Bronchial epithelial cell (primary cell): ENCODE measurements around the gene CDC20. TPM values are rescaled to one million over a fixed set of nuclear protein-coding genes. Genes with fewer than 3 reads are reported as not detected.

Source experiments
- DNase-seq: peaks from one replicate; pipeline ENCODE4 v3.0.0-alpha.2; 2010; ENCODE audit warnings: low read depth
- FAIRE-seq: peaks from 2 replicates; lab custom pipeline; 2011; peaks lifted over from hg19 to GRCh38; lab: Jason Lieb, UNC
- H3K27me3 ChIP-seq: 2 replicates; pipeline ENCODE4 v1.5.1; 2011; ENCODE audit warnings: low read length; ENCODE audit not compliant: control insufficient read depth, insufficient read depth
- H3K36me3 ChIP-seq: 2 replicates; pipeline ENCODE4 v1.5.1; 2011; ENCODE audit warnings: low read length; ENCODE audit not compliant: control insufficient read depth, insufficient read depth
- H3K4me3 ChIP-seq: 2 replicates; pipeline ENCODE4 v1.5.1; 2011; ENCODE audit warnings: mild to moderate bottlenecking, low read depth, low read length, control low read depth
- CTCF ChIP-seq: IDR thresholded peaks from 2 replicates; pipeline ENCODE4 v1.5.1; 2011; ENCODE audit warnings: mild to moderate bottlenecking, moderate library complexity, low read length, control low read depth, inconsistent platforms; ENCODE audit not compliant: insufficient read depth, severe bottlenecking
- total RNA-seq: library from RNA; depleted of rRNA; stranded (reverse); fragments of >200 nt; gene quantifications from 2 replicates; pipeline ENCODE4 v1.2.1, GENCODE V29; 2014

The CDC20 gene
- total RNA-seq, 1 donor from 2014 or later = 2.6 TPM

DNA sequence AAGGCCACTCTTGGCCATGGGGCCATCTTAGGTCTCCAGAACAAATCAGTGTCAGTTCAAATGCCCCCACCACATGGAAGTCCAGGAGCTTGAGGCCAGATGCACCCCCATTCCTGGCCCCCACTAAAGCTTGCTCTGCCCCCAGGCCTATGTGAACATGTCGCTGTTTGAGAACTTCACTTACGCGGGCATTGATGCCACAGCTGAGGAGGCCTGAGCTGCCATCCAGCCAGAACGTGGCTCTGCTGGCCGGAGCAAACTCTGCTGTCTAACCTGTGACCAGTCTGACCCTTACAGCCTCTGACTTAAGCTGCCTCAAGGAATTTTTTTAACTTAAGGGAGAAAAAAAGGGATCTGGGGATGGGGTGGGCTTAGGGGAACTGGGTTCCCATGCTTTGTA is 36.3 kb upstream of the CDC20 start:
- Histone ChIP-seq H3K36me3 (no peaks in the 10 kb centered on the region), H3K4me3 (no peak overlapping the region), H3K27me3 (no peaks in the 10 kb centered on the region)
- FAIRE-seq (no peak), DNase-seq (no peak)
- TF ChIP-seq CTCF = no peak

DNA sequence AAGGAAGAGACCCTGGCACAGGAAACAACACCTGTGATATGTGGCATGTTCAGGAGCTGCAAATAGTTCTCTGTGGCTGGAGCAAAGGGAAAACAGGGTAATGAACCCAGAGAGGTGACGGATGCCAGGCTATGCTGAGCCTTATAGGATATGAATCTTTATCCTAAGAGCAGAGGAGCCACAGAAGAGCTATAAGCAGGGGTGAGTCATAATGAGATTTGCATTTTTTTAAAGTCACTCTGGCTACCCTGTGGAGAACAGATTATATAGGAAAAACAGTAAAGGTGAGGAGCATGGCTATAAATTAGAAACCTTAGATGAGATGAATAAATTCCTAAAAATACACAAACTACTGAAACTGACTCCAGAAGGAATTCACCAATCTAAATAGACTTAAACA is 34.0 kb upstream of the CDC20 start:
- H3K4me3 ChIP-seq = no peak overlapping the region
- no peaks in the 10 kb centered on the region for H3K36me3 ChIP-seq
- DNase-seq = no peak
- no peaks in the 10 kb centered on the region for H3K27me3 ChIP-seq
- FAIRE-seq = no peak
- TF ChIP-seq CTCF = no peak

- no peaks in the 10 kb centered on the region for H3K27me3 ChIP-seq
- FAIRE-seq = no peak
- no peak for TF ChIP-seq CTCF
These were observed 33.4 kb upstream of the CDC20 start for GRCh38 chr1:43325381-43325780.

GRCh38 chr1:43327549-43328292 is 31.1 kb upstream of the CDC20 start:
- FAIRE-seq (no peak), DNase-seq (peak; percentile 14)
- H3K4me3 ChIP-seq = no peak overlapping the region
- TF ChIP-seq CTCF = no peak
- H3K36me3 ChIP-seq = no peaks in the 10 kb centered on the region
- no peaks in the 10 kb centered on the region for H3K27me3 ChIP-seq

More at GRCh38 chr1:43325381-43325780, 33.4 kb upstream of the CDC20 start:
- no peaks in the 10 kb centered on the region for H3K36me3 ChIP-seq
- no peak overlapping the region for H3K4me3 ChIP-seq
- DNase-seq = no peak

GRCh38 chr1:43329995-43330751 is 28.6 kb upstream of the CDC20 start:
- Histone ChIP-seq H3K27me3 (no peaks in the 10 kb centered on the region), H3K36me3 (no peaks in the 10 kb centered on the region), H3K4me3 (no peak overlapping the region)
- no peak for FAIRE-seq
- DNase-seq = peak; percentile 66
- TF ChIP-seq CTCF = no peak
